ENCODE data around the gene PRICKLE1. TPM values are rescaled to one million over a fixed set of nuclear protein-coding genes. Genes with fewer than 3 reads are reported as not detected.

PRICKLE1 gene
- total and polyA plus RNA-seq, 2 experiments from 2014 or later: 7.7 to 51.7 TPM

GRCh38 chr12:42516573-42516972, 73.0 kb downstream of the PRICKLE1 start (continued):
- TF ChIP-seq CTCF (conservative IDR thresholded peaks at IDR 0.05; ENCODE audit: low read depth in 2 of 2) (no peak), EZH2 (IDR thresholded peaks at IDR 0.05; ENCODE audit: low read depth, unreplicated experiment) (no peak), EZH2phosphoT487 (IDR thresholded peaks at IDR 0.05; ENCODE audit: unreplicated experiment) (no peak)

DNA sequence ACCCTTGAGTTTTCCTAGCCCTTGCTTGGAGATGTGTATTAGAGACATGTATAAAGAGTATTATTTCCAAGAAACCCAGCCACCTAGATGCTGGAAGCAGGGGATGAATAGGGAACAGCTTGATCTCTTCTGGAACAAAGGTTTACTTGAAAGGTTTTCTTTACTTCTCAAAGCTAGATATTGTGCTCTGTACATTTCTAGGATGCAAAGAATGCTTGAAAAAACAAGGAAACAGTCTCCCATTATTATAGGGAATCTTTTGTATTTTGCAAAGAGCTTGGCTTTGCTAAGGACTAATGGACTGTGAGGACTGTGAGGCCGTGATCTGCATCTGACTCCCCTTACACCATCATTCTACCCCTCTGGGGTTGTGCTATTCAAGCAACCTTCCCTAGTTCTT, 77.9 kb downstream of the PRICKLE1 start:
- Mint-ChIP-seq H3K4me1 (peaks cover 21% of the 10 kb centered on the region), H3K27ac (no peak overlapping the region), H3K9me3 (no peaks in the 10 kb centered on the region; the same call in 2 of the 3 replicates), H3K4me3 (no peak overlapping the region), H3K27me3 (ENCODE audit: insufficient read depth, low read depth, poor library complexity) (peaks cover 2% of the 10 kb centered on the region), H3K36me3 (ENCODE audit: low read depth) (peaks cover 4% of the 10 kb centered on the region; the same call in 2 of the 3 replicates)
- H3K36me3 ChIP-seq (ENCODE audit: insufficient read depth): no peaks in the 10 kb centered on the region
- DNase-seq (ENCODE audit: low spot score) (no peak), ATAC-seq (peak; percentile 26)
- no peaks in the 10 kb centered on the region for H3K9me2 ChIP-seq (ENCODE audit: insufficient read depth)
- H3K4me3 ChIP-seq: no peak overlapping the region
- H4K20me1 ChIP-seq (replicated peaks; ENCODE audit: insufficient read depth): no peaks in the 10 kb centered on the region
- no peaks in the 10 kb centered on the region for H3K79me2 ChIP-seq (replicated peaks; ENCODE audit: insufficient read depth)
- peaks cover 11% of the 10 kb centered on the region; the same call in 1 of the 2 replicates for H3K4me1 ChIP-seq (ENCODE audit: insufficient read depth)
- H3K27me3 ChIP-seq (ENCODE audit: insufficient read depth): no peaks in the 10 kb centered on the region
- H3K27ac ChIP-seq (ENCODE audit: low read depth): no peak overlapping the region
- H3K4me2 ChIP-seq: 0 out of 2 replicates have a peak overlapping the region, but pooled peaks have one; percentile 36
- no peaks in the 10 kb centered on the region for H3F3A ChIP-seq (replicated peaks; ENCODE audit: low read depth)
- H2AFZ ChIP-seq: no peak overlapping the region
- TF ChIP-seq POLR2AphosphoS5 (IDR thresholded peaks at IDR 0.05; ENCODE audit: low read depth) (no peak), ZNF331 (CRISPR knock-in tag; IDR thresholded peaks at IDR 0.05; ENCODE audit: low read depth) (no peak), CREB1 (CRISPR knock-in tag; IDR thresholded peaks at IDR 0.05; ENCODE audit: low read depth) (no peak), ZNF114 (CRISPR knock-in tag; IDR thresholded peaks at IDR 0.05) (no peak), ETS1 (IDR thresholded peaks at IDR 0.05) (no peak), EZH2phosphoT487 (IDR thresholded peaks at IDR 0.05; ENCODE audit: unreplicated experiment) (no peak), NANOG (IDR thresholded peaks at IDR 0.05; ENCODE audit: borderline replicate concordance) (no peak), EZH2 (IDR thresholded peaks at IDR 0.05; ENCODE audit: low read depth, unreplicated experiment) (no peak), JUNB (IDR thresholded peaks at IDR 0.05; ENCODE audit: unreplicated experiment) (no peak), STAT1 (IDR thresholded peaks at IDR 0.05; ENCODE audit: unreplicated experiment) (no peak), CTCF (conservative IDR thresholded peaks at IDR 0.05; ENCODE audit: low read depth in 2 of 2) (no peak)
- TF ChIP-seq, protein P1, sequence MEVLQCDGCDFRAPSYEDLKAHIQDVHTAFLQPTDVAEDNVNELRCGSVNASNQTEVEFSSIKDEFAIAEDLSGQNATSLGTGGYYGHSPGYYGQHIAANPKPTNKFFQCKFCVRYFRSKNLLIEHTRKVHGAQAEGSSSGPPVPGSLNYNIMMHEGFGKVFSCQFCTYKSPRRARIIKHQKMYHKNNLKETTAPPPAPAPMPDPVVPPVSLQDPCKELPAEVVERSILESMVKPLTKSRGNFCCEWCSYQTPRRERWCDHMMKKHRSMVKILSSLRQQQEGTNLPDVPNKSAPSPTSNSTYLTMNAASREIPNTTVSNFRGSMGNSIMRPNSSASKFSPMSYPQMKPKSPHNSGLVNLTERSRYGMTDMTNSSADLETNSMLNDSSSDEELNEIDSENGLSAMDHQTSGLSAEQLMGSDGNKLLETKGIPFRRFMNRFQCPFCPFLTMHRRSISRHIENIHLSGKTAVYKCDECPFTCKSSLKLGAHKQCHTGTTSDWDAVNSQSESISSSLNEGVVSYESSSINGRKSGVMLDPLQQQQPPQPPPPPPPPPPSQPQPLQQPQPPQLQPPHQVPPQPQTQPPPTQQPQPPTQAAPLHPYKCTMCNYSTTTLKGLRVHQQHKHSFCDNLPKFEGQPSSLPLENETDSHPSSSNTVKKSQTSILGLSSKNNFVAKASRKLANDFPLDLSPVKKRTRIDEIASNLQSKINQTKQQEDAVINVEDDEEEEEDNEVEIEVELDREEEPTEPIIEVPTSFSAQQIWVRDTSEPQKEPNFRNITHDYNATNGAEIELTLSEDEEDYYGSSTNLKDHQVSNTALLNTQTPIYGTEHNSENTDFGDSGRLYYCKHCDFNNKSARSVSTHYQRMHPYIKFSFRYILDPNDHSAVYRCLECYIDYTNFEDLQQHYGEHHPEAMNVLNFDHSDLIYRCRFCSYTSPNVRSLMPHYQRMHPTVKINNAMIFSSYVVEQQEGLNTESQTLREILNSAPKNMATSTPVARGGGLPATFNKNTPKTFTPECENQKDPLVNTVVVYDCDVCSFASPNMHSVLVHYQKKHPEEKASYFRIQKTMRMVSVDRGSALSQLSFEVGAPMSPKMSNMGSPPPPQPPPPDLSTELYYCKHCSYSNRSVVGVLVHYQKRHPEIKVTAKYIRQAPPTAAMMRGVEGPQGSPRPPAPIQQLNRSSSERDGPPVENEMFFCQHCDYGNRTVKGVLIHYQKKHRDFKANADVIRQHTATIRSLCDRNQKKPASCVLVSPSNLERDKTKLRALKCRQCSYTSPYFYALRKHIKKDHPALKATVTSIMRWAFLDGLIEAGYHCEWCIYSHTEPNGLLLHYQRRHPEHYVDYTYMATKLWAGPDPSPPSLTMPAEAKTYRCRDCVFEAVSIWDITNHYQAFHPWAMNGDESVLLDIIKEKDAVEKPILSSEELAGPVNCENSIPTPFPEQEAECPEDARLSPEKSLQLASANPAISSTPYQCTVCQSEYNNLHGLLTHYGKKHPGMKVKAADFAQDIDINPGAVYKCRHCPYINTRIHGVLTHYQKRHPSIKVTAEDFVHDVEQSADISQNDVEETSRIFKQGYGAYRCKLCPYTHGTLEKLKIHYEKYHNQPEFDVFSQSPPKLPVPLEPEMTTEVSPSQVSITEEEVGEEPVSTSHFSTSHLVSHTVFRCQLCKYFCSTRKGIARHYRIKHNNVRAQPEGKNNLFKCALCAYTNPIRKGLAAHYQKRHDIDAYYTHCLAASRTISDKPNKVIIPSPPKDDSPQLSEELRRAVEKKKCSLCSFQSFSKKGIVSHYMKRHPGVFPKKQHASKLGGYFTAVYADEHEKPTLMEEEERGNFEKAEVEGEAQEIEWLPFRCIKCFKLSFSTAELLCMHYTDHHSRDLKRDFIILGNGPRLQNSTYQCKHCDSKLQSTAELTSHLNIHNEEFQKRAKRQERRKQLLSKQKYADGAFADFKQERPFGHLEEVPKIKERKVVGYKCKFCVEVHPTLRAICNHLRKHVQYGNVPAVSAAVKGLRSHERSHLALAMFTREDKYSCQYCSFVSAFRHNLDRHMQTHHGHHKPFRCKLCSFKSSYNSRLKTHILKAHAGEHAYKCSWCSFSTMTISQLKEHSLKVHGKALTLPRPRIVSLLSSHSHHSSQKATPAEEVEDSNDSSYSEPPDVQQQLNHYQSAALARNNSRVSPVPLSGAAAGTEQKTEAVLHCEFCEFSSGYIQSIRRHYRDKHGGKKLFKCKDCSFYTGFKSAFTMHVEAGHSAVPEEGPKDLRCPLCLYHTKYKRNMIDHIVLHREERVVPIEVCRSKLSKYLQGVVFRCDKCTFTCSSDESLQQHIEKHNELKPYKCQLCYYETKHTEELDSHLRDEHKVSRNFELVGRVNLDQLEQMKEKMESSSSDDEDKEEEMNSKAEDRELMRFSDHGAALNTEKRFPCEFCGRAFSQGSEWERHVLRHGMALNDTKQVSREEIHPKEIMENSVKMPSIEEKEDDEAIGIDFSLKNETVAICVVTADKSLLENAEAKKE (CRISPR knock-in tag; IDR thresholded peaks at IDR 0.05): no peak
